Panc1 (cell line): ENCODE results near the gene NOXA1. TPM values are rescaled to one million over a fixed set of nuclear protein-coding genes. Genes with fewer than 3 reads are reported as not detected.

Source experiments
- ATAC-seq: fragments of 200-7000 bp; cut with Tn5 transposase; 2 replicates; pipeline ENCODE4 v1.9.1; 2020; ENCODE audit warnings: mild to moderate bottlenecking, moderate library complexity
- BruUV-seq: library from RNA; stranded (reverse); fragments of 400-500 nt; replicated peaks from 2 replicates; lab custom pipeline; 2021; lab: Mats Ljungman, UMichigan
- CTCF ChIA-PET: fragments of 300-600 bp; sonication (Branson Sonifier 250); formaldehyde crosslinking; loops from one replicate; lab custom pipeline; 2022; ENCODE audit warnings: antibody characterized with exemption; lab: Charles Lee
- POLR2A ChIA-PET: fragments of 300-600 bp; sonication (Branson Sonifier 250); formaldehyde crosslinking; loops from one replicate; lab custom pipeline; 2022; ENCODE audit warnings: antibody characterized with exemption; lab: Charles Lee
- DNase-seq: peaks from one replicate; pipeline ENCODE4 v3.0.0-alpha.2; 2010; ENCODE audit warnings: low read depth, low spot score
- H3K27ac ChIP-seq: 2 replicates; pipeline ENCODE4 v1.5.1; 2011; ENCODE audit warnings: mild to moderate bottlenecking, low read length, inconsistent platforms
- H3K27me3 ChIP-seq: fragments of 200-500 bp; sonication (Bioruptor generic); 2 replicates; pipeline ENCODE4 v1.6.0; 2014; ENCODE audit warnings: low read length, inconsistent platforms; ENCODE audit not compliant: control insufficient read depth, insufficient read depth
- H3K36me3 ChIP-seq: fragments of 200-500 bp; sonication (Bioruptor generic); 2 replicates; pipeline ENCODE4 v1.5.1; 2014; ENCODE audit warnings: inconsistent platforms, mild to moderate bottlenecking, low read length, moderate library complexity; ENCODE audit not compliant: control insufficient read depth, insufficient read depth
- H3K4me1 ChIP-seq: 2 replicates; pipeline ENCODE4 v1.5.1; 2011; ENCODE audit warnings: inconsistent platforms, mild to moderate bottlenecking, low read length, moderate library complexity; ENCODE audit not compliant: control insufficient read depth, insufficient read depth
- H3K4me3 ChIP-seq, 2 experiments: 2 replicates each; pipeline ENCODE4 v1.5.1; 2011 to 2012; ENCODE audit warnings: low read depth in 2 of 2, low read length in 2 of 2, mild to moderate bottlenecking in 2 of 2, inconsistent platforms in 1 of 2, moderate library complexity in 1 of 2
- H3K9me3 ChIP-seq: fragments of 200-500 bp; sonication (Bioruptor generic); 2 replicates; pipeline ENCODE4 v1.5.1; 2014; ENCODE audit warnings: low read depth, mild to moderate bottlenecking, inconsistent platforms, low read length, moderate library complexity; ENCODE audit not compliant: control insufficient read depth, insufficient read depth
- CTCF ChIP-seq: fragments of 450-650 bp; IDR thresholded peaks from 2 replicates; pipeline ENCODE4 v1.5.1; 2017; ENCODE audit warnings: mild to moderate bottlenecking
- POLR2AphosphoS5 ChIP-seq: IDR thresholded peaks from 2 replicates; pipeline ENCODE4 v1.6.1; 2012; ENCODE audit warnings: mild to moderate bottlenecking, low read depth, low read length, moderate library complexity
- REST ChIP-seq, 2 experiments: IDR thresholded peaks; 2 replicates each; pipeline ENCODE4 v1.6.1; 2011 to 2012; ENCODE audit warnings: low read depth in 2 of 2, control low read depth in 1 of 2, low read length in 1 of 2, mild to moderate bottlenecking in 1 of 2, moderate library complexity in 1 of 2; ENCODE audit not compliant: insufficient read depth in 1 of 2
- SIN3A ChIP-seq: IDR thresholded peaks from 2 replicates; pipeline ENCODE4 v1.6.1; 2012; ENCODE audit warnings: low read depth, mild to moderate bottlenecking, low read length, moderate library complexity, borderline replicate concordance; ENCODE audit not compliant: insufficient read depth
- TCF7L2 ChIP-seq: IDR thresholded peaks from 2 replicates; pipeline ENCODE4 v1.6.1; 2011; ENCODE audit warnings: mild to moderate bottlenecking, low read depth, low read length, inconsistent platforms
- in situ Hi-C: cut with HindIII; loops from 2 replicates; pipeline ENCODE4 v1.10.0; 2016; ENCODE audit warnings: low sequenced_read_pairs, low pct_unique_long_range_greater_than_20kb
- intact Hi-C: fragments of 100-400 bp; cut with micrococcal nuclease; formaldehyde crosslinking; loops from one replicate; pipeline ENCODE4 v1.10.0; 2022; ENCODE audit not compliant: unreplicated experiment
- total RNA-seq: library from RNA; stranded (reverse); gene quantifications from one replicate; pipeline ENCODE4 v1.2.1, GENCODE V29; 2021; ENCODE audit not compliant: unreplicated experiment

NOXA1 gene
- total RNA-seq, 1 experiment from 2014 or later: 3.7 TPM

DNA sequence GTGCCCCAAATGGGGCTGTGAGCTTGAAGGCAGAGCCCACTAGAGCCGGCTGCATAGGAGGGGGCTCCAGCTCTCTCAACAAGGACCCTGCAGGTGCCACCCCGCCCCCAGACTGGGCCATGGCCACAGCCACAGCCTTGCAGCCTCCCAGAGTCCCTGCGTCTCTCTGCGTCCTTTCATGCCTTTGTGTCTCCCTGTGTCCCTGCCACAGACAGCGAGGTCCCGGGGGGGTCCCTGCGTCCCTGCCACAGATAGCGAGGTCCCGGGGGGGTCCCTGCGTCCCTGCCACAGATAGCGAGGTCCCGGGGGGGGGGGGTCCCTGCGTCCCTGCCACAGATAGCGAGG is 6.3 kb downstream of the NOXA1 start:
- ChIA-PET CTCF (no interaction called here), POLR2A (no interaction called here)
- Histone ChIP-seq H3K27ac (no peak overlapping the region), H3K36me3 (no peaks in the 10 kb centered on the region), H3K4me3 (peak overlapping the region in 1 of 2 experiments; percentile 46; a peak in 2 of 4 replicates), H3K9me3 (no peaks in the 10 kb centered on the region), H3K4me1 (peaks cover 7% of the 10 kb centered on the region), H3K27me3 (no peaks in the 10 kb centered on the region)
- intact Hi-C loops (loop anchor here (10.0 kb wide), 1 partner anchor 135 kb away; no protein-coding TSS in a partner anchor), in situ Hi-C loops (no loop called here)
- ATAC-seq: 0 out of 2 replicates have a peak, but pooled peaks have one; percentile 14
- no peak for TF ChIP-seq POLR2AphosphoS5
- no peak for TF ChIP-seq CTCF
- no peak for TF ChIP-seq SIN3A
- no peak for TF ChIP-seq REST (IDR thresholded peaks at IDR 0.05; ENCODE audit: insufficient read depth in 1 of 2, low read depth in 2 of 2, low read length in 1 of 2)
- no peak for TF ChIP-seq TCF7L2
- BruUV-seq: no TSS peak
- no peak for DNase-seq

DNA sequence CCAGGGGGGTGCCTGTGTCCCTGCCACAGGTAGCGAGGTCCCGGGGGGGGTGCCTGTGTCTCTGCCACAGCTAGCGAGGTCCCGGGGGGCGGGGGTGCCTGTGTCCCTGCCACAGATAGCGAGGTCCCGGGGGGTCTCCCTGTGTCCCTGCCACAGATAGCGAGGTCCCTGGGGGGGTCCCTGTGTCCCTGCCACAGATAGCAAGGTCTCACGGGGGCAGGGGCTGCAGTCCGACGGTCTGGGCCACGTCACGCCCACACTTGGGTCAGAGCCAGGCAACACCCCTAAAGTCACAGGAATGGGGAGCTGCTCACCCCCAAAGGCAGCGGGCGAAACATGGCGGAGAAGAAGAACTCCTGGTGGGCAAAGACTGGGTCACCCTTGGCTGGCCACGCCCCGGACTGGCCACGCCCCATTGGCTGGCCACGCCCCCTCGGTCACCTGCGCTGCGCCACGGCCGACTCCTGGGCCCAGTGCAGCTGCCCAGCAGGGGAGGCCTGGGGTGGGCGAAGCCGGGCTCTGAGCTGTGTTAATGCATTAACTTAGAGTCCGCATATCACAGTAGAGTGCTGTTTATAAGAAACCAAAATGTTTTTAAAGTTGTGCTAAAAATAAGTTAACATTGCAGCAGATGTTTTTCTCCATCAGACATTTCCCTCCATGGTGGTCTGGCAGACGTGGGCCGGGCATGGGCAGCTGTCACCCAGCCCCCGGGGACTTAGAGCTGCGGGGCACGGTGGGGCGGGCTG is 7.0 kb downstream of the NOXA1 start:
- BruUV-seq: no TSS peak
- peak overlapping the region; percentile 19 to 46 for H3K4me3 ChIP-seq
- ATAC-seq (peak; percentile 62), DNase-seq (no peak)
- peaks cover 5% of the 10 kb centered on the region for H3K4me1 ChIP-seq
- H3K27me3 ChIP-seq: no peaks in the 10 kb centered on the region
- no peaks in the 10 kb centered on the region for H3K9me3 ChIP-seq
- POLR2A ChIA-PET: no interaction called here
- in situ Hi-C loops (no loop called here), intact Hi-C loops (loop anchor here (10.0 kb wide), 1 partner anchor 135 kb away; no protein-coding TSS in a partner anchor)
- TF ChIP-seq REST (IDR thresholded peaks at IDR 0.05; ENCODE audit: insufficient read depth in 1 of 2, low read depth in 2 of 2, low read length in 1 of 2) (no peak), TCF7L2 (no peak), SIN3A (no peak), POLR2AphosphoS5 (no peak), CTCF (no peak)
- CTCF ChIA-PET: no interaction called here
- H3K27ac ChIP-seq: no peak overlapping the region
- no peaks in the 10 kb centered on the region for H3K36me3 ChIP-seq
